Fibroblast of skin of right quadriceps (primary cell): Measurements from ENCODE around the gene BCAS2.

Experiments used
- DNase-seq: peaks from one replicate; pipeline ENCODE4 v3.0.0-alpha.2; 2013

BCAS2 gene

GRCh38 chr1:114554577-114554976, 26.8 kb downstream of the BCAS2 start:
- DNase-seq = no peak

GRCh38 chr1:114552106-114552639, 29.2 kb downstream of the BCAS2 start:
- no peak for DNase-seq

GRCh38 chr1:114551400-114551799, 30.0 kb downstream of the BCAS2 start:
- DNase-seq = no peak

GRCh38 chr1:114550336-114550735, 31.1 kb downstream of the BCAS2 start:
- no peak for DNase-seq

GRCh38 chr1:114549137-114549536, 32.3 kb downstream of the BCAS2 start:
- no peak for DNase-seq

GRCh38 chr1:114547076-114547475, 34.3 kb downstream of the BCAS2 start:
- DNase-seq = no peak

GRCh38 chr1:114545796-114546195, 35.6 kb downstream of the BCAS2 start:
- no peak for DNase-seq

- no peak for DNase-seq
These were observed 36.1 kb downstream of the BCAS2 start for GRCh38 chr1:114545315-114545714.

- no peak for DNase-seq
These were observed 40.6 kb downstream of the BCAS2 start for GRCh38 chr1:114540821-114541220.

GRCh38 chr1:114540272-114540671, 41.1 kb downstream of the BCAS2 start:
- no peak for DNase-seq

GRCh38 chr1:114536043-114536442, 45.4 kb downstream of the BCAS2 start:
- no peak for DNase-seq

GRCh38 chr1:114535401-114535800, 46.0 kb downstream of the BCAS2 start:
- DNase-seq = no peak

- DNase-seq = no peak
These were observed 50.3 kb downstream of the BCAS2 start for GRCh38 chr1:114531094-114531493.

GRCh38 chr1:114530224-114530623, 51.2 kb downstream of the BCAS2 start:
- no peak for DNase-seq

- DNase-seq = no peak
These were observed 56.5 kb downstream of the BCAS2 start for GRCh38 chr1:114524944-114525343.

- no peak for DNase-seq
These were observed 59.2 kb downstream of the BCAS2 start for GRCh38 chr1:114522264-114522575.

GRCh38 chr1:114521396-114522263, 59.8 kb downstream of the BCAS2 start:
- no peak for DNase-seq
